Measurements from ENCODE around the gene ZMIZ1. TPM values are rescaled to one million over a fixed set of nuclear protein-coding genes. Genes with fewer than 3 reads are reported as not detected.

The ZMIZ1 gene
- total RNA-seq, 1 experiment from 2014 or later = 11.5 TPM

GRCh38 chr10:79242620-79243152 is 173.9 kb downstream of the ZMIZ1 start:
- no peak overlapping the region for H3K27ac ChIP-seq
- H3K27me3 ChIP-seq = no peaks in the 10 kb centered on the region
- peak; percentile 79 to 80 for DNase-seq
- H3K9me3 ChIP-seq (replicated peaks) = no peaks in the 10 kb centered on the region
- H3K36me3 ChIP-seq = no peaks in the 10 kb centered on the region; the same call in 1 of the 2 replicates
- peak overlapping the region; percentile 62 for H3K4me3 ChIP-seq
- no peaks in the 10 kb centered on the region; the same call in 1 of the 2 replicates for H3K4me1 ChIP-seq

GRCh38 chr10:79243181-79244067 is 174.7 kb downstream of the ZMIZ1 start:
- no peaks in the 10 kb centered on the region for H3K27me3 ChIP-seq
- no peak overlapping the region for H3K4me3 ChIP-seq
- DNase-seq = no peak
- H3K9me3 ChIP-seq (replicated peaks) = no peaks in the 10 kb centered on the region
- no peak overlapping the region for H3K27ac ChIP-seq
- H3K36me3 ChIP-seq = no peaks in the 10 kb centered on the region; the same call in 1 of the 2 replicates
- no peaks in the 10 kb centered on the region; the same call in 1 of the 2 replicates for H3K4me1 ChIP-seq

GRCh38 chr10:79244068-79244442 is 175.3 kb downstream of the ZMIZ1 start:
- Histone ChIP-seq H3K4me1 (no peaks in the 10 kb centered on the region; the same call in 1 of the 2 replicates), H3K4me3 (no peak overlapping the region), H3K27me3 (no peaks in the 10 kb centered on the region), H3K36me3 (no peaks in the 10 kb centered on the region; the same call in 1 of the 2 replicates), H3K27ac (no peak overlapping the region), H3K9me3 (replicated peaks) (no peaks in the 10 kb centered on the region)
- DNase-seq = no peak

GRCh38 chr10:79244841-79245504 is 176.2 kb downstream of the ZMIZ1 start:
- no peak overlapping the region for H3K27ac ChIP-seq
- H3K9me3 ChIP-seq (replicated peaks) = no peaks in the 10 kb centered on the region
- no peaks in the 10 kb centered on the region; the same call in 1 of the 2 replicates for H3K4me1 ChIP-seq
- H3K4me3 ChIP-seq = no peak overlapping the region
- no peak for DNase-seq
- no peaks in the 10 kb centered on the region for H3K27me3 ChIP-seq
- no peaks in the 10 kb centered on the region; the same call in 1 of the 2 replicates for H3K36me3 ChIP-seq

DNA sequence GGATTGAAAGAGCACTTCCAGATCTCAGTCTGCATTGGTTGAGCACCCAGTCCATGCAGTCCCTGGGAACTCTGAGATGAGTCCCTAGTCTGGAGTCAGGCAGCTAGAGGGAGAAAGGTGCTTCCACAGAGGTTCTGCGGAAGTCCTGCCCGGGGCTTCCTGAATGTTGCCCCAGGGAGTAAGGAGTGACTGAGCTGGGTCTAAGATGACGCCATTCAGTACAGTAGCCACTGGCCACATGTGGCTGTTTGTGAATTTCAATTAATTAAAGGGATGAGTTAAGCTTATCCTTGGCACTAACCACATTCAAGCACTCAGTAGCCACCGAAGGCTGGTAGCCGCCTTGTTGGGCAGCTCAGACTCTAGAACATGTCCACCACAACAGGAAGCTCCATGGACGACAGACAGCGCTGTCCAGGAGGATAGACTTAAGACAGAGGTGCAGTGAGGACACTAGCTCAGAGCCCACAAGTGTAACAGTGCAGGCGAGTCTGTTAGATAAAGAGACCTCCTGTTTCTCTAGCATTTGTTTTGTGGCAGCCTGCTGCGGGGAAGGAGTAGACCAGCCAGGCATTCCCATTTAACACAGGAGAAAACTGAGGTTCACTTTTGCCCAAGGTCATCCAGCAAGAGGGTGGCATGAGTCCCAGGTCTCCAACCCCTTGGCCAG is 176.9 kb downstream of the ZMIZ1 start:
- Histone ChIP-seq H3K36me3 (no peaks in the 10 kb centered on the region; the same call in 1 of the 2 replicates), H3K4me1 (no peaks in the 10 kb centered on the region; the same call in 1 of the 2 replicates), H3K9me3 (replicated peaks) (no peaks in the 10 kb centered on the region), H3K27ac (no peak overlapping the region), H3K27me3 (no peaks in the 10 kb centered on the region), H3K4me3 (no peak overlapping the region)
- no peak for DNase-seq

DNA sequence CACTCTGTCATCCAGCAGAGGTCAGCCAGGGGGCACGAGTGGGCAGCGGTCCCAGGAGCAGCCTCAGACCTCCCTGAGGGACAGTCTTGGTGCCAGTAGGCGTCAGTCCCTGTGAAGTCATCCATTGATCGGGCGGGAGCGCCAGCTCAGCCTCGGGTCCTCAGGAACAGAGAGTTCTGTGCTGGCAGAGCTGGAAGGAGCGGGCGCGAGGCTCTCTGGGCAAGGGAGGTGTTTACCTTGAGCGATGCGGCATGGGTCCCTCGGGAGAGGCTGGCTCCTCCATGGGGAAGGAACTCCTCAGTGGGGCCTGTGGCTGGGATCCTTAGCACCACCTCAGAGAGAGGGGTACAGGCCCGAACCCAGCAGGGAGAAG is 177.4 kb downstream of the ZMIZ1 start:
- Histone ChIP-seq H3K4me1 (no peaks in the 10 kb centered on the region; the same call in 1 of the 2 replicates), H3K36me3 (no peaks in the 10 kb centered on the region; the same call in 1 of the 2 replicates), H3K27ac (no peak overlapping the region), H3K4me3 (no peak overlapping the region), H3K9me3 (replicated peaks) (no peaks in the 10 kb centered on the region), H3K27me3 (no peaks in the 10 kb centered on the region)
- no peak for DNase-seq

- Histone ChIP-seq H3K36me3 (no peaks in the 10 kb centered on the region; the same call in 1 of the 2 replicates), H3K27me3 (no peaks in the 10 kb centered on the region), H3K4me3 (no peak overlapping the region), H3K4me1 (no peaks in the 10 kb centered on the region; the same call in 1 of the 2 replicates), H3K27ac (no peak overlapping the region), H3K9me3 (replicated peaks) (no peaks in the 10 kb centered on the region)
- no peak for DNase-seq
Measured at GRCh38 chr10:79246606-79247275, 178.0 kb downstream of the ZMIZ1 start.

DNA sequence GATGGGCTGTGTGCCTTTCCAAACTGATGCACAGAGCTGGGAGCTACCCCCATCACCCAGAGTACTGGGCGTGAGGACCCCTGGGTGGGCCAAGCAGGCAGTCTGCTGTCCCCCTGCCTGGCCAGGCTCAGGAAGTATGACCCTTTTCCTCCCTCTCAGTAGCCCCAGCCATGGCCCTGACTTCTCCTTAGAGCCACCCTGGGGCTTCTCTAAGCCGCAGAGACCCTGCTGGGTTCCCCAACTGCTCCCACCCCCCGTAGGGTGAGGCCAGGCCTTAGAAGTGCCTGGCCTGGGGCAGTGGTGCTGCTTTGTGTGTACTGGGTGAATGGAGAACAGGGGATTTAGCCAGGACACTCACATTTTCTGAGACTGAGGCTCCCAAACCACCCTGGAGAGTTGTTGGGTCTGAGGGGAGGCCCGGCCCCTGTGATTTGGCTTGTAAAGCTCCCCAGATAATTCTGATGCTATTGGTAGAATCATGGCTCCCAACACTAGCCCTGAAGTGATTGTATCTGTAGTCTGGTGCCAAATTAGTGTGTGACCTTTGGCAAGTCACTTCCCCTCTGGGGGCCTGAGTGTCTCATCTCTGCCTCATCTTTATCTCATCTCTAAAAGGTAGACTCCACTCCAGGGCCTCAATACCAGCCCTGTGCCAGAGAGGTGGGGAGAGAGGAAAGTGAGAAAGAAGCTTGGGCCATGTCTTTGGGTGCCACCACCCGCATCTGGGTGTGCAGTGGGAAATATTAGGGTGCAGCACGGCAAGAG is 178.8 kb downstream of the ZMIZ1 start:
- no peaks in the 10 kb centered on the region; the same call in 1 of the 2 replicates for H3K4me1 ChIP-seq
- no peaks in the 10 kb centered on the region for H3K9me3 ChIP-seq (replicated peaks)
- no peak overlapping the region for H3K4me3 ChIP-seq
- no peaks in the 10 kb centered on the region; the same call in 1 of the 2 replicates for H3K36me3 ChIP-seq
- H3K27me3 ChIP-seq = no peaks in the 10 kb centered on the region
- H3K27ac ChIP-seq = no peak overlapping the region
- DNase-seq = no peak

- DNase-seq = no peak
- H3K9me3 ChIP-seq (replicated peaks) = no peaks in the 10 kb centered on the region
- no peaks in the 10 kb centered on the region; the same call in 1 of the 2 replicates for H3K4me1 ChIP-seq
- no peak overlapping the region for H3K4me3 ChIP-seq
- H3K36me3 ChIP-seq = no peaks in the 10 kb centered on the region; the same call in 1 of the 2 replicates
- no peak overlapping the region for H3K27ac ChIP-seq
- H3K27me3 ChIP-seq = no peaks in the 10 kb centered on the region
Measured at GRCh38 chr10:79248341-79249185, 179.8 kb downstream of the ZMIZ1 start.

DNA sequence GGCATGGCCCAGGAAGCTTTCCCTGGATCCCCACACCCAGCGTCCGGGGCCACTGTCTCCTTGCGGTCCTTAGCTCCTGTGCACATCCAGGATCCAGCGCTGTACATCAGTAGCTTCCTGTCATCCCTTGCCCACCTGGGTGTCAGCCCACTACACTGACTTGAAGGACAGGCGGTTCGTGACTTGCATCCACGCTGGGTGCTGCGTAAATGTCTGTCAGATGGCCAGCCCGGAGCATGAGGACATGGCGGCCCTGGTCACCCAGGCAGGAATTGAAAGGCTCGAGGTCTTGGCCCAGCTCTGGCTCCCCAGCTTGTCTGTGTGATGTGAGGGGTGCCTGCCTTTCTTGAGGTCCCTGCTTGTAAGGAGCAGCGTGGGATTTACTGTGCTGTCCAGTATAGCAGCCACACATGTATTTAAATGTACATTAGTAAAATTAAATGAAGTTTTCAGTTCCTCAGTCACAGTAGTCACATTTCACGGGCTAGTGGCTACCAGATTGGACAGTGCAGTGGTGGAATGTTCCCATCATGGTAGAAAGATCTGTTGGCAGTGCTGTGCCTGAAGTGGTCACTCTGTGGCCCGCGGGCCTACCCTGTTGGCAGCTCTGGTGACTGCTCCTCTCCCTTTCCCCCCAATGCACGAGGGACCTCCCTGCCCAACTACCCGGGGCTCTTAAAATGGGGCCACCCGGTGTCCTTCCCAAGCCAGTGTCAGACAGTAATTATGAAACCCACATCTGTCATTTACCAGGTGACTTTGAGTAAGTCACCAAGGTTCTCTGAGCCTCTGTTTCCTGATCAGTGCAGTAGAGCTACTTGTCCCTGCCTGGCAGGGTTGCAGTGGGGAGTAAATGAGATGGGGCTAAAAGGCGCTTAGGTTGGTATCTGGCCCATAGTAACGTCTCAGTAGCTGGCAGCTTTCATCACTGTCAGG is 180.7 kb downstream of the ZMIZ1 start:
- no peak overlapping the region for H3K27ac ChIP-seq
- no peaks in the 10 kb centered on the region for H3K27me3 ChIP-seq

GRCh38 chr10:79250259-79250658 is 181.5 kb downstream of the ZMIZ1 start:
- Histone ChIP-seq H3K27me3 (no peaks in the 10 kb centered on the region), H3K36me3 (no peaks in the 10 kb centered on the region), H3K4me1 (no peaks in the 10 kb centered on the region; the same call in 1 of the 2 replicates), H3K9me3 (replicated peaks) (no peaks in the 10 kb centered on the region), H3K27ac (no peak overlapping the region), H3K4me3 (no peak overlapping the region)
- DNase-seq = no peak

More for the DNA sequence above, 180.7 kb downstream of the ZMIZ1 start:
- Histone ChIP-seq H3K4me1 (no peaks in the 10 kb centered on the region; the same call in 1 of the 2 replicates), H3K9me3 (replicated peaks) (no peaks in the 10 kb centered on the region), H3K36me3 (no peaks in the 10 kb centered on the region; the same call in 1 of the 2 replicates), H3K4me3 (no peak overlapping the region)
- no peak for DNase-seq

- H3K4me3 ChIP-seq = no peak overlapping the region
- peaks cover 2% of the 10 kb centered on the region; the same call in 1 of the 2 replicates for H3K36me3 ChIP-seq
- H3K27me3 ChIP-seq = no peaks in the 10 kb centered on the region
- H3K4me1 ChIP-seq = no peaks in the 10 kb centered on the region
- DNase-seq = no peak
- H3K27ac ChIP-seq = no peak overlapping the region
- no peaks in the 10 kb centered on the region for H3K9me3 ChIP-seq (replicated peaks)
Measured at GRCh38 chr10:79252450-79252849, 183.7 kb downstream of the ZMIZ1 start.
